SK-N-SH treated with all-trans-retinoic acid at 6 μM for 48 hours (cell line): ENCODE data around the gene ARHGAP24.

ENCODE experiments used
- ARNTL ChIP-seq: fragments of 450-650 bp; formaldehyde crosslinking; IDR thresholded peaks from 2 replicates; pipeline ENCODE4 v1.5.0; 2020; ENCODE audit warnings: low read depth, mild to moderate bottlenecking, moderate library complexity, borderline replicate concordance
- CREB5 ChIP-seq: fragments of 250-450 bp; sonication (Bioruptor Pico); IDR thresholded peaks from 2 replicates; pipeline ENCODE4 v1.5.1; 2020; ENCODE audit warnings: low read depth, mild to moderate bottlenecking, moderate library complexity
- CSRNP3 ChIP-seq: fragments of 250-450 bp; sonication (Bioruptor Pico); IDR thresholded peaks from 2 replicates; pipeline ENCODE4 v1.5.1; 2021; ENCODE audit warnings: mild to moderate bottlenecking, moderate library complexity
- PATZ1 ChIP-seq: fragments of 250-450 bp; sonication (Bioruptor Pico); IDR thresholded peaks from 2 replicates; pipeline ENCODE4 v1.8.0; 2020; ENCODE audit warnings: mild to moderate bottlenecking, moderate library complexity, borderline replicate concordance
- POU6F1 ChIP-seq: fragments of 250-450 bp; sonication (Bioruptor Pico); IDR thresholded peaks from 2 replicates; pipeline ENCODE4 v1.8.0; 2021; ENCODE audit warnings: low read depth, mild to moderate bottlenecking, moderate library complexity, borderline replicate concordance
- PPARA ChIP-seq: fragments of 250-450 bp; sonication (Bioruptor Pico); IDR thresholded peaks from 2 replicates; pipeline ENCODE4 v1.5.0; 2020; ENCODE audit warnings: mild to moderate bottlenecking, borderline replicate concordance
- TCF4 ChIP-seq: fragments of 250-450 bp; sonication (Bioruptor Pico); IDR thresholded peaks from 2 replicates; pipeline ENCODE4 v1.8.0; 2021; ENCODE audit warnings: mild to moderate bottlenecking, moderate library complexity, borderline replicate concordance
- TOX ChIP-seq: fragments of 250-450 bp; sonication (Bioruptor Pico); IDR thresholded peaks from 2 replicates; pipeline ENCODE4 v1.8.0; 2021; ENCODE audit warnings: mild to moderate bottlenecking, moderate library complexity, borderline replicate concordance
- ZC3H10 ChIP-seq: fragments of 250-450 bp; sonication (Bioruptor Pico); IDR thresholded peaks from 2 replicates; pipeline ENCODE4 v1.5.1; 2021; ENCODE audit warnings: mild to moderate bottlenecking, moderate library complexity
- ZFP3 ChIP-seq: fragments of 250-450 bp; sonication (Bioruptor Pico); IDR thresholded peaks from 2 replicates; pipeline ENCODE4 v1.5.0; 2020; ENCODE audit warnings: mild to moderate bottlenecking, moderate library complexity
- ZFP30 ChIP-seq: fragments of 450-650 bp; formaldehyde crosslinking; IDR thresholded peaks from 2 replicates; pipeline ENCODE4 v1.5.0; 2022; ENCODE audit warnings: mild to moderate bottlenecking, moderate library complexity

GRCh38 chr4:85658766-85659439, 184.0 kb downstream of the ARHGAP24 start:
- TF ChIP-seq TCF4 (CRISPR knock-in tag) (no peak), ARNTL (no peak), PATZ1 (CRISPR knock-in tag) (no peak), ZFP3 (CRISPR knock-in tag) (no peak), CREB5 (no peak), TOX (CRISPR knock-in tag) (no peak), PPARA (CRISPR knock-in tag) (no peak), POU6F1 (CRISPR knock-in tag) (no peak), ZC3H10 (CRISPR knock-in tag) (no peak), CSRNP3 (no peak), ZFP30 (CRISPR knock-in tag) (no peak)
